Ovary (tissue), 9 donors: ENCODE results near the gene ZNF664. TPM values are rescaled to one million over a fixed set of nuclear protein-coding genes. Genes with fewer than 3 reads are reported as not detected.
A peak's percentile ranks its signal among the peaks of the same experiment; 100 is the strongest.

ENCODE experiments used
- DNase-seq, 5 donors: peaks; one replicate each; pipeline ENCODE4 v3.0.0-alpha.2; 2019 to 2020
- H3K27ac ChIP-seq, 2 donors: fragments of 200-600 bp; one replicate each; pipeline versions ENCODE4 v1.5.1 to v1.8.0; 2019 to 2022
- H3K27me3 ChIP-seq: fragments of 200-600 bp; one replicate; pipeline ENCODE4 v1.8.0; 2022
- H3K36me3 ChIP-seq: fragments of 200-600 bp; sonication (generic); one replicate; pipeline ENCODE4 v1.5.1; 2019
- H3K4me1 ChIP-seq: one replicate; pipeline ENCODE4 v1.8.1; 2013; ENCODE audit warnings: mild to moderate bottlenecking, moderate library complexity; ENCODE audit not compliant: insufficient read depth
- H3K4me3 ChIP-seq: fragments of 200-600 bp; sonication (generic); one replicate; pipeline ENCODE4 v1.5.1; 2017
- H3K9me3 ChIP-seq, 2 donors: fragments of 200-600 bp in 1 of 2; sonication (generic) in 1 of 2; one replicate each; pipeline versions ENCODE4 v1.5.1 to v1.8.1; 2013 to 2019; ENCODE audit warnings: mild to moderate bottlenecking in 1 of 2, moderate library complexity in 1 of 2
- EP300 ChIP-seq: sonication (generic); formaldehyde crosslinking; IDR thresholded peaks from one replicate; pipeline ENCODE4 v1.6.1; 2017; ENCODE audit warnings: antibody characterized with exemption
- POLR2A ChIP-seq: fragments of 450-650 bp; IDR thresholded peaks from one replicate; pipeline ENCODE4 v1.6.1; 2017; ENCODE audit warnings: antibody characterized with exemption, mild to moderate bottlenecking, moderate library complexity
- WGBS, 3 donors: extraction: QIAGEN DNeasy Blood & Tissue Kit in 1 of 3; methylation state at CpG; one replicate each; pipeline versions ENCODE4 v1.1.5 to v1.1.7; 2013 to 2017; 5-methylcytosine and 5-hydroxymethylcytosine counted together
- intact Hi-C, 4 donors: fragments of 100-400 bp; cut with DNase I; formaldehyde crosslinking; loops; one replicate each; pipeline versions ENCODE4 v1.11.0 to v1.15.1; 2022 to 2023
- polyA plus RNA-seq, 2 donors: library from polyadenylated mRNA; stranded (reverse); fragments of 200-250 nt in 1 of 2; fragments of 350-450 nt in 1 of 2; fragmentation: Illumina TruSeq in 1 of 2; extraction: RNeasy Lipid Tissue Mini Kit (QIAGEN cat#74804) in 1 of 2; gene quantifications; one replicate each; pipeline ENCODE4 v1.2.3, GENCODE V29; 2013 to 2014
- total RNA-seq, 7 donors: library from RNA; depleted of rRNA in 2 of 7; stranded (reverse); fragments of >200 nt in 2 of 7; fragmentation: NEBNext Ultra II Directional in 3 of 7; extraction: Animal tissue kit (Norgen Biotek cat#: 25700) in 3 of 7; gene quantifications; one replicate each; pipeline versions ENCODE4 v1.1.0 to v1.2.4, GENCODE V29; 2016 to 2023
- TF ChIP-seq, protein P1 (sequence below), 3 donors: fragments of 450-650 bp in 2 of 3; fragments of 200-600 bp in 1 of 3; IDR thresholded peaks; one replicate each; pipeline versions ENCODE4 v1.5.1 to v1.8.0; 2016 to 2022; ENCODE audit warnings: antibody characterized with exemption in 3 of 3, mild to moderate bottlenecking in 1 of 3
- donor health status: DM: no; HTN: no; CAD: no; lungs with moderate emphysema.
- donor health status: DM: no; HTN: no; CAD: no.
- donor health status: Bipolar disorder and iron deficiency.
- donor health status: DM: yes; HTN: yes; CAD: no.
- donor health status: DM: no; HTN: no; CAD: no.
- donor health status: DM: yes; HTN: yes; CAD: no.

ZNF664 gene
- total and polyA plus RNA-seq, 9 donors = 33.5 to 74.7 (median 58.6) TPM

GRCh38 chr12:124031058-124031457 lies 58.0 kb downstream of the ZNF664 start:
- TF ChIP-seq EP300 = no peak
- TF ChIP-seq, protein P1, sequence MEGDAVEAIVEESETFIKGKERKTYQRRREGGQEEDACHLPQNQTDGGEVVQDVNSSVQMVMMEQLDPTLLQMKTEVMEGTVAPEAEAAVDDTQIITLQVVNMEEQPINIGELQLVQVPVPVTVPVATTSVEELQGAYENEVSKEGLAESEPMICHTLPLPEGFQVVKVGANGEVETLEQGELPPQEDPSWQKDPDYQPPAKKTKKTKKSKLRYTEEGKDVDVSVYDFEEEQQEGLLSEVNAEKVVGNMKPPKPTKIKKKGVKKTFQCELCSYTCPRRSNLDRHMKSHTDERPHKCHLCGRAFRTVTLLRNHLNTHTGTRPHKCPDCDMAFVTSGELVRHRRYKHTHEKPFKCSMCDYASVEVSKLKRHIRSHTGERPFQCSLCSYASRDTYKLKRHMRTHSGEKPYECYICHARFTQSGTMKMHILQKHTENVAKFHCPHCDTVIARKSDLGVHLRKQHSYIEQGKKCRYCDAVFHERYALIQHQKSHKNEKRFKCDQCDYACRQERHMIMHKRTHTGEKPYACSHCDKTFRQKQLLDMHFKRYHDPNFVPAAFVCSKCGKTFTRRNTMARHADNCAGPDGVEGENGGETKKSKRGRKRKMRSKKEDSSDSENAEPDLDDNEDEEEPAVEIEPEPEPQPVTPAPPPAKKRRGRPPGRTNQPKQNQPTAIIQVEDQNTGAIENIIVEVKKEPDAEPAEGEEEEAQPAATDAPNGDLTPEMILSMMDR (IDR thresholded peaks at IDR 0.05) = no peak
- TF ChIP-seq POLR2A = no peak
- Histone ChIP-seq H3K9me3 (no peaks in the 10 kb centered on the region), H3K27me3 (no peaks in the 10 kb centered on the region), H3K36me3 (no peaks in the 10 kb centered on the region), H3K27ac (no peak overlapping the region), H3K4me3 (no peak overlapping the region), H3K4me1 (no peaks in the 10 kb centered on the region)
- WGBS, 3 donors = 91 to 92% (median 92%) methylated on average over 5 of the region's 5 CpGs
- intact Hi-C loops = loop anchor here in 2 of 4 donors (5.0 to 10.0 kb wide), 2 partner anchors 736 to 884 kb away; partner anchors contain the start of gene UBC (in 1 of the 2)
- no peak for DNase-seq

GRCh38 chr12:124032265-124032886 lies 59.4 kb downstream of the ZNF664 start:
- WGBS, 3 donors = 43 to 44% (median 43%) methylated on average over 9 of the region's 9 CpGs
- H3K4me1 ChIP-seq = no peaks in the 10 kb centered on the region
- H3K9me3 ChIP-seq = no peaks in the 10 kb centered on the region
- H3K27ac ChIP-seq = no peak overlapping the region
- intact Hi-C loops = loop anchor here in 2 of 4 donors (5.0 to 10.0 kb wide), 2 partner anchors 735 to 882 kb away; partner anchors contain the start of gene UBC (in 1 of the 2)
- peak in 2 of 5 donors; percentile 37 to 59 for DNase-seq
- TF ChIP-seq, protein P1 (IDR thresholded peaks at IDR 0.05) = peak; percentile 48 to 77 (median 66)
- no peak for TF ChIP-seq EP300
- no peak for TF ChIP-seq POLR2A
- H3K27me3 ChIP-seq = no peaks in the 10 kb centered on the region
- no peak overlapping the region for H3K4me3 ChIP-seq
- H3K36me3 ChIP-seq = no peaks in the 10 kb centered on the region

DNA sequence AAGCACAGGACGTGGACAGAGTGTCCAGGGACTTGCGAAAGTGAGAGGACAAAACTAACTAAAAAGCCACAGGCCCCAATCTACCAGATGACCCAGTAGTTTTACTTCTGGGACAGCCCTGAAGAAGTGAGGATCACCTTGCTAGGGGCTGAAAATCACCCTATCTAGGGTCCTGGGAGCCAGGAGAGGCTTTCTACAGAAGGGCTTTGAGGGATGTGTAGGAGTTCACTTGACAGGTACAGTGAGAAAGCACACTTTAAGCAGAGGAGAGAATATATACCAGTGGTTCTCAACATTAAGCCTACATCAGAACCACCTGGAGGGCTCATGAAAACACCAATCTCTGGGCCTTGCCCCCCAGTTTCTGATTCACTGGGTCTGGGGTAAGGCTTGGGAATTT lies 60.8 kb downstream of the ZNF664 start:
- no peaks in the 10 kb centered on the region for H3K9me3 ChIP-seq
- TF ChIP-seq EP300 (no peak), POLR2A (no peak)
- TF ChIP-seq, protein P1 (IDR thresholded peaks at IDR 0.05) = no peak
- H3K27me3 ChIP-seq = no peaks in the 10 kb centered on the region
- H3K27ac ChIP-seq = no peak overlapping the region
- intact Hi-C loops = loop anchor here in 2 of 4 donors (5.0 to 10.0 kb wide), 2 partner anchors 733 to 881 kb away; partner anchors contain the start of gene UBC (in 1 of the 2)
- no peak for DNase-seq
- no peak overlapping the region for H3K4me3 ChIP-seq
- no peaks in the 10 kb centered on the region for H3K4me1 ChIP-seq
- H3K36me3 ChIP-seq = no peaks in the 10 kb centered on the region
- WGBS, 3 donors = 92 to 96% (median 95%) methylated on average over 2 of the region's 2 CpGs

GRCh38 chr12:124034297-124034696 lies 61.3 kb downstream of the ZNF664 start:
- no peak for DNase-seq
- Histone ChIP-seq H3K9me3 (no peaks in the 10 kb centered on the region), H3K4me3 (no peak overlapping the region), H3K4me1 (no peaks in the 10 kb centered on the region), H3K36me3 (no peaks in the 10 kb centered on the region), H3K27me3 (no peaks in the 10 kb centered on the region), H3K27ac (no peak overlapping the region)
- TF ChIP-seq EP300 (no peak), POLR2A (no peak)
- TF ChIP-seq, protein P1 (IDR thresholded peaks at IDR 0.05) = no peak
- intact Hi-C loops = loop anchor here in 2 of 4 donors (5.0 to 10.0 kb wide), 2 partner anchors 733 to 881 kb away; partner anchors contain the start of gene UBC (in 1 of the 2)
- 87% methylated on average over 11 of the region's 11 CpGs for WGBS, 3 donors
